Epidermal melanocyte (primary cell): Measurements from ENCODE around the gene GMPS.
"Not testable (repeated sequence)": the region's sequence is repeated elsewhere in the genome, so short reads cannot be mapped to it uniquely, and the experiment has no call there.

Source experiments
- DNase-seq: peaks from one replicate; pipeline ENCODE4 v3.0.0; 2011; ENCODE audit warnings: low spot score; ENCODE audit not compliant: insufficient read length

The GMPS gene

DNA sequence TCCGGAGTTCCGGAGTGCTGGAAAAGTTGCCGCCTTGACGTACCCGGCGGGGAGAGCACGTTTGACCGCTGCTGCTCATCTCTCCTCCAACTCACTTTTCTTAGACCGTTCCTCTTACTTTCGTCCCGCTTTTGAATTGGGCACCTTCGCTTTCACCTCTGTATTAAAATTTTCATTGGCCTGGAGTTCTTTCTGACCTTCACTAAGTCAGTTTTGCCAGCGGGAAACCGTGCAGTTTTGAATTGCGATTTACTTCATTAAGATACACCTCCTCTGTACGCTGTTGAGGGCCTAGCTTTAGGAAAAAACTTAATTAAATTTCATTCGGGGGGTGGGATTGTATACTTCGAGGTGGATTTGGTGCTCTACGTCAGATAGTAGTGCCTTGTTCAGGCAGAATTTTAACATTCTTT lies 1.3 kb downstream of the GMPS start:
- no peak for DNase-seq

GRCh38 chr3:155872904-155873646 lies 2.6 kb downstream of the GMPS start:
- no peak for DNase-seq

- no peak for DNase-seq
These were observed 5.6 kb downstream of the GMPS start for GRCh38 chr3:155876037-155876436.

DNA sequence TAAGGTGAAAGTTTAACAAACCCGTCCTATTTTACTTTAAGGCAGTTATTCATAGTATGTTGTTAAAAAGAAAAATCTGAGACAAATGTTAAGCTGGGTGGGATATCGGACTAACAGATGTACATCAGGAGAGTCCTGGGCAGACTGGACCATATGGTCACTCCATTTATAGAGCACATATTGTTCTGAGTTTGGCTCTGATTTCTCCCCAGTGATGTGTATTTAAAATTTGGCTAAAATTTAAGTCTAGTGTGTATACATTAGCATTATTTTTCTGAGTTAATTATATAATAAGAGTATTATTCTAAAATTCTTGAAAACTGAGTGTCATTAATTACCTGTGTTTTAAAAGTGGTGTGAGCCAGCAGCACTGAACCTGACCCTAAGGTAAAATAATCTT lies 6.1 kb downstream of the GMPS start:
- DNase-seq = no peak

DNA sequence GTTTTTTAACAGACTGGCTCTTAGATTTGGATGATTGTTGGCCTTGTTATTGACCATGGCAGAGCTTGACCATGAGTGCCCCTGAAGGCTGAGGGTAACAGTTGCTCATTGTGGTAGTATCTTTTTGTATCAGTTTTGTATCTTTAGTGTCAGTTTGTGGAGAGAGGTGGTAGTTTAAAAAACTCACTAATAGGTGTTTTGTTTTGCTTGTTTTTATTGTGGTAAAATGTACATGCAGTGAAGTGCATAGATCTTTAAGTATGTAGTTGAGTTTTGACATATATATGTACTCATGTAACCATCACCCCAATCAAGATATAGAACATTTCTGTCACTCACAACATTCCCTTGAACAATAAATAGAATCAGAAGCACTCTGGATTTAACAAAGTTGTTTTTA lies 9.8 kb downstream of the GMPS start:
- no peak for DNase-seq

- no peak for DNase-seq
These were observed 13.8 kb downstream of the GMPS start for GRCh38 chr3:155884292-155884691.

DNA sequence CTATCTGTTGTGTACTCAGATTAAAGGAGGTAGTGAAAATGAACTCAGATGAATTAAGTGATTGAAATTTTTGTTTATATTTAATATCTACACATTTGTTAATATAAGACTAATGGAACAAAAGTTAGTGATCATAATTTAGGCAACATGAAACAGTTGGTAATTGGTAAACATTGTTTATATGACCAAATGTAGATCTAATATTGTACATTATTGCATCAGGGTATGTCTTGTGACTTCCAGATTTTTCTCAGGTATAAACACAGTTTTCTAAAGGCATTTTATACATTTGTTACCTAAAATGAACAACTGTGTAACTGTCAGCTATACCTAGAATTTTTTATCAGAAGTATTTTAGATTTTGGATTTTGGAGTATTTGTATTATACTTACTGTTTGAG lies 14.8 kb downstream of the GMPS start:
- no peak for DNase-seq

DNA sequence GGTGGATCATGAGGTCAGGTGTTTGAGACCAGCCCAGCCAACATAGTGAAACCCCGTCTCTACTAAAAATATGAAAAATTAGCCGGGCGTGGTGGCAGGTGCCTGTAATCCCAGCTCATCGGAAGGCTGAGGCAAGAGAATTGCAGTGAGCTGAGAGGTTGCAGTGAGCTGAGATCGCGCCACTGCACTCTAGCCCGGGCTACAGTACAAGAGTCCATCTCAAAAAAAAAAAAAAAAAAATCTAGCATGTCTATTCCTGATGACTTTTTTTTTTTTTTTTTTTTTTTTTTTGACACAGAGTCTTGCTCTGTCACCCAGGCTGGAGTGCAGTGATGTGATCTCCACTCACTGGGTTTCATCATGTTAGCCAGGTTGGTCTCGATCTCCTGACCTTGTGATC lies 15.9 kb downstream of the GMPS start:
- not testable (repeated sequence) for DNase-seq

GRCh38 chr3:155886915-155887314 lies 16.5 kb downstream of the GMPS start:
- no peak for DNase-seq

DNA sequence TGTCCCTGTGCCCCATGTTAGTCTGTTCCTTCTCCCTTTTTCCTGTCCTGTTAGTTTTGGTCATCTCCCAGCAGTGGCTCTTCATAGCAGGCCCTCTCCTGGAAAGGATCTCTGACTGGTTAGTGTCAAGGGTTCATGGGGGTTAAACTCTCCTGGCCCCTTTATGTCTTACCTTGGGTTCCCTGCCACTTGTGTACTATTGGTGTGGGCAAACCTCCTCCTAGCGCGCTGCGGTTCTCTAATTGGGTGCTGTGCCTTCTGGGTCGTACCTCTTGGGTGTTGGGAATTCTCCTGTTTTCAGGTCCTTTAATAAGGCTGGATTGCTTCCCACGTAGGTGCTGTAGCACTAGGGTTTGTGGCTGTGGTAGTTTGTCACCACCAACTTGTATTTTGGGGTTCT lies 18.8 kb downstream of the GMPS start:
- DNase-seq = no peak

DNA sequence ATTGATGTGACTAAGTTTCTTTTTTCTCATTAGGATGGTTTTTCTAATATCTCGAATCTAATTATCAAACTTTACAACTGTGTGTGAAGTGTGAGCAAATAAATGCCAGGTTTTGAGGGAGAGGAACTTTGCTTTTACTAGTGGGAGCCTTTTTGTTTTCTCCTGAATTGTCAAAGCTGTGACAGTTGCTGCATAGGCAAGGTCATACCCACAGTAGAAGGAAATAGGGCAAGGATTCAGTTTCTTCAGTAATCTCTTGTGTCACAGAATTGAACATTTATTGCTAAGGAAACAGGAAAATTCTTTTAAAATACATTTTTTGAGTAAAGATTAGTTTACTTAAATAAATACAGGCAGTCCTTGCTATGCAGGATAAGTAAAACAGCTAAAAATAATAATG lies 19.5 kb downstream of the GMPS start:
- DNase-seq = no peak

DNA sequence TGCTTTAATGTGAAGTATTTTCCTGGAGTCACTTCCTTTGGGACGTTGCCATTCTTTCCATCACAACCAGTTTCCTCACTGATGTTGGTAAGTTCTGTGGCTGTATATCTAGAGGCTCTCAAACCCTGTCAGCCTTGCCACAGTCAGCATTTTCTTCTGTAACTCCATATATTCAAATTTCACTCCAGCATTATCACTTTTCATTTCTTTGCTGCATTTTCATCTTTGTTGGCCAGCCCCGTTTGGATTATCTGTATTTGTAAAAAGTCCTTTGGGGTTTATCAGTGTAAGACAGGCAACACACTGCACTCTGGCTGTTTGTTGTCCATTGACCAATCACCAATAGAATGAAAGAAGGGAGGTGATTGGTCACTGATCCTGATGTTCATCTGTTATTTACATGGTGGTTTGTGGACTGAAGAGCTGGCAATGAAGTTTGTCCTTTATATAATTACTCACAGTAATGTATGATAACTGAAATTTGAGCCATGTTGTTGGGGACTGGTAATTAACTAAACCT lies 20.3 kb downstream of the GMPS start:
- DNase-seq = no peak

- DNase-seq = no peak
These were observed 20.9 kb downstream of the GMPS start for GRCh38 chr3:155891321-155891720.

GRCh38 chr3:155895379-155895900 lies 25.0 kb downstream of the GMPS start:
- no peak for DNase-seq

GRCh38 chr3:155906900-155907299 lies 36.5 kb downstream of the GMPS start:
- no peak for DNase-seq

DNA sequence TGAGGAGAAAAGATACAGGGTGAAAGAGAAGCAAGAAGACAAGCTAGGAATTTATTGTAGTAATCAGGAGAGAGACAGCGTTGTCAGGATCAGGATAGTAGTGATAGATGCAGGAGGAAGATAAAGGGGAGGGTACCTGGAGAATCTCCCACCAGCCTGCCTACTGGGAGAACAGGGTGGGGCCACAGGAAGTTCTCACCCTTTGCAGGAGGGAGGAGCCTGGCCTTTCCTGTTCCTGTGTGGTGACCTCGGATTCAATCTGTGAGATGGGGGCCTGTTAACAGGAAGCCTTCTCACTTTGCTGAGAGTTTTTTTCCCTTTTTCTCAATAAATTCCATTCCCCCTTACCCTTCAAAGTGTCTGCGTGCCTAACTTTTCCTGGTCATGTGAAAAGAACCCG lies 37.6 kb downstream of the GMPS start:
- DNase-seq = no peak

DNA sequence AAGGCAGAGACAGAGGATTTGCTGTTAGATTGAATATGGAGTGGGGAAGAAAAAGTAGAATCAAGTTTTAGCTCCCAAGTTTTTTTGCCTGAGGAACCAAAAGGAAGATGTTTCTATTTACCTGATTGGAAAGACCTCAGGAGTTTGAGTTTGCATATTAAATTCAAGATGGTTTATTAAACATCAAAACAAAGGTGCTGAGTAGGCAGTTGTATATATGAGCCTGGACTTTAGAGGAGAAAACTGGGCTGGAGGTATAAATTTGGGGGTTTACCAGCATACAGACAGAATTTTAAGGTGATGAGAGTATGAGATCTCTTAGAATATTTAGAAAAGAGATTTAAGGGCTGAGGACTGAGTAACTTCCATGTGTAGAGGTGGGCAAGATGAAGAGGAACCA lies 38.2 kb downstream of the GMPS start:
- no peak for DNase-seq

DNA sequence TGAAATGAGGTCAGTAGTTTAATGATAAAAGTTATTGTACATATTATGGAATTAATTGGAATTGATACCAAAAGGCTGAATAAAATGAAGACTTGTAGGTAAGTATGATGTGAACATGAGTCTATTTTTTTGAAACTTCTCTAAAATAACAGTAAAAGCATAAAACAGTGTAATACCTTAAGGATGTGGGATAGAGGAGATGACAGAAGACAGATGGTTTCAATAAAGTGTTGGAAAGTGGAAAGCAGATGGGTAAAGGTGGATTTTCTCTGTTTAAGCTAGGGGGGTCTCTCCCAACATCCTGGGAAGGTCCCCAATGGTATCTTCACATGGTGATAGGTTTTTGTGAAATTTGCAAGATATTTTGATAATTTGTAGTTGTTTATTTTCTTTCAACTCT lies 41.6 kb downstream of the GMPS start:
- DNase-seq = no peak

DNA sequence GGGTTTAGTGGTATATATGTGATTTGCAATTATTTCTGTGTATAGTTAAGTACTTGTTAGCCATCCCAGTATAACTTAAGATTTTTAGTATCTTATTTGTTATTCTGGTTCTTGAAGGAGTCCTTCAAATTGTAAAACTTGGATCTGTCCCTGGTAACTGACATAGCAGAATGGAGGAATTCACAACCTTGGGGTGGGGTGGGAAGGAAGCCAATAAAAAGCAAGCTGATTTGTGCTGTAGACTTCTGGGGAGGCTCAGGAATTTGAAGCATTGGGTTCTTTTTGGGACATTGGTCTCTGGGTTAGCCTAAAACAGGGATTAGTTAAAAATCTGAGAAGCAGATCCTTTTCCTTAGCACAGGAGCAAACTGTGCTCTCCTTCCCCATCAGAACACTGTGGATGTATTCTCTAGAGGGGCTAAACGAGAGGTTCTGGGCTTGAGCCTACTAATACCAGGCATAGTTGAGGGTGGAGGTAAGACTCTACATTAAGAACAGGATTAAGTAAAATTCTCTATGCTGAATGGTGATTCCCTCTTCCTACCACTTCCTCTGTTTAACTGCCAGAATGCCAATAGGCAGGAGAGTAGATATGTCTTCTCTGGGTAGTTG lies 42.2 kb downstream of the GMPS start:
- DNase-seq = no peak

DNA sequence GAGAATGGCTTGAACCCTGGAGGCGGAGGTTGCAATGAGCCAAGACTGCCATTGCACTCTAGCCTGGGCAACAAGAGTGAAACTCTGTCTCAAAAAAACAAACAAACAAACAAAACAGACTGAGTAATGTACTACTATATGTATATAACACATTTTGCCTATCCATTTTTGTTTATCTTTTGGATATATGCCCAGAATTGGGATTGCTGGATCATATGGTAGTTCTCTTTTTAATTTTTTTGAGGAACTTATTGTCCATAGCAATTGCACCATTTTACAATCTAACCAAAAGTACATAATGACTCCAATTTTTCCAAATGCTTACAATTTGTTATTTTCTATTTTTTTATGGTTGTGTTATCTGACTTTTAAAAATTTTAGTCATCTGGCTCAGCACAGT lies 47.3 kb downstream of the GMPS start:
- no peak for DNase-seq

DNA sequence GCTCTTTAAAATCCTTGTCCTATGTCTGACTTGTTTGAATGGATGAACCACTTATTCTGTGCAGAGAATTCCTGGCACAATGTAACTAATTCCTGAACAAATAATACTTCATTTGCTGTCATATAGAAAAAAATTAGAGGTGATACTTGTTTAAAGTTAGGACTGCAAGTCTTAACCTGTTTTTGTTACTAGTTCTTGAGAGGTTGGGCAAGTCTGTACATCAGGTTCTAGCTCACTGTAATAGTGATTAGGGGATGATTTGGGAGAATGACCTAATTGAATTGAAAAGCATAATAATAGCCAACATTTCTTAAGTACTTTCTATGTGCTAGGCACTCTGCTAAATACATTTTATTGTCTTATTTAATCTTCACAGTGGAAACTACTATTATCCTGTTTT lies 49.3 kb downstream of the GMPS start:
- DNase-seq = no peak

DNA sequence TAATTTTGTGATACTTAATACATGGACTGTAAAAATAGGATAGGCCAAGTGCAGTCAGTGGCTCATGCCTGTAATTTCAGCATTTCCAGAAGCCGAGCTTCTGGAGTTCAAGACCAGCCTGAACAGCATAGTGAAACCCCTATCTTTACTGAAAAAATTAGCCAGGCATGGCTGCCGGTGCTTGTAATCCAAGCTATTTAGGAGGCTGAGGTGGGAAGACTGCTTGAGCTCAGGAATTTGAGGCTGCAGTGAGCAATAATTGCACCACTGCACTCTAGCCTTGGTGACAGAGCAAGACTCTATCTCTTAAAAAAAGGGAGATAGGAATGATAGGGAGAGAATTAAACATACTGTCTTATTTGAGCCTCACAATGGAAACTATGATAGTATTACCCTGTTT lies 51.0 kb downstream of the GMPS start:
- no peak for DNase-seq

DNA sequence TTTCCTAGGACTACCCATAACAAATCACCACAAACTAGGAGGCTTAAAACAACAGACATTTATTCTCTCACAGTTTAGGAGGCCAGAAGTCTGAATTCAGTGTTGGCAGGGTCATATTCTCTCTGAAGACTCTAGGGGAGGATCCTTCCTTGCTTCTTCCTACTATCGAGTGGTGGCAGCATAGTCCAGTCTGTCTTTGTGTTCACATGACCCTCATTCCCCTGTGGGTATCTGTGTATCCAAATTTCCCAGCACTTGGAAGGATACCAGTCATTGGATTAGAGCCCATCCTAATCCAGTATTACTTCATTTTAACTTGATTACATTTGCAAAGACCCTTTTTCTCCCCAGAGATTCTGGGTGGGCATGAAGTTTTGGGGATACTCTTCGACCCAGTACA lies 63.8 kb downstream of the GMPS start:
- DNase-seq = no peak
